Measurements from ENCODE around the gene CLDN1.

DNA sequence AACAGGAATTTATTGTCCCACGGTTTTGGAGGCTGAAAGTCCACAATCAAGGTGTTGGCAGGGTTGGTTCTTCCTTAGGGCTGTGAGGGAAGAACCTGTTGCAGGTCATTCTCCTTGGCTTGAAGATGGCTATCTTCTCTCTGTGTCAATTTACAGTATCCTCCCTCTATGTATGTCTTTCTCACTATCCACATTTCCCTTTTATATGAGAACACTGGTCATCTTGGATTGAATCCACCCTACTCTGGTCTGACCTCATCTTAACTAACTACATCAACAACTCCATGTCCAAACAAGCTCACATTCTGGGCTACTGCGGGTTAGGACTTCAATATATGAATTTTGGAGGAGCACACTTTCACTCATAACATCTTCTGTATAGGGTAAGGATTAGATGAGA, 61.9 kb downstream of the CLDN1 start:
- TF ChIP-seq REST (IDR thresholded peaks at IDR 0.05; ENCODE audit: insufficient read depth in 1 of 2, low read depth in 2 of 2, low read length in 2 of 2) (no peak), POLR2AphosphoS5 (IDR thresholded peaks at IDR 0.05; ENCODE audit: low read depth, low read length) (no peak)

All from PFSK-1 (cell line).